HepG2 (cell line): Measurements from ENCODE around the gene SPTSSB. TPM values are rescaled to one million over a fixed set of nuclear protein-coding genes. Genes with fewer than 3 reads are reported as not detected.

Experiments used
- DNMT1 ChIP-seq: sonication (generic); formaldehyde crosslinking; IDR thresholded peaks from 2 replicates; pipeline ENCODE4 v1.5.1; 2020; ENCODE audit warnings: mild to moderate bottlenecking, missing genetic modification reagents
- GATAD2A ChIP-seq: IDR thresholded peaks from 2 replicates; pipeline ENCODE4 v1.6.1; 2016
- GFI1 ChIP-seq: sonication (generic); formaldehyde crosslinking; IDR thresholded peaks from 2 replicates; pipeline ENCODE4 v1.5.0; 2020; ENCODE audit warnings: missing genetic modification reagents, mild to moderate bottlenecking, borderline replicate concordance
- KAT8 ChIP-seq: IDR thresholded peaks from 2 replicates; pipeline ENCODE4 v1.6.1; 2016; ENCODE audit warnings: missing genetic modification reagents, missing compliant biosample characterization
- KDM1A ChIP-seq: IDR thresholded peaks from 2 replicates; pipeline ENCODE4 v1.6.1; 2016; ENCODE audit warnings: missing compliant biosample characterization
- NBN ChIP-seq: fragments of 450-650 bp; conservative IDR thresholded peaks from 2 replicates; pipeline ENCODE4 v1.6.1; 2017
- PCBP1 ChIP-seq: fragments of 200-400 bp; formaldehyde crosslinking; IDR thresholded peaks from 2 replicates; pipeline ENCODE4 v1.6.1; 2017; ENCODE audit warnings: mild to moderate bottlenecking, low read depth, low read length, borderline replicate concordance
- PHF5A ChIP-seq: IDR thresholded peaks from one replicate; pipeline ENCODE4 v1.6.1; 2018; ENCODE audit warnings: low read depth, missing genetic modification reagents; ENCODE audit not compliant: unreplicated experiment
- SIX1 ChIP-seq: sonication (generic); formaldehyde crosslinking; IDR thresholded peaks from 2 replicates; pipeline ENCODE4 v1.4.0; 2020; ENCODE audit warnings: missing genetic modification reagents, borderline replicate concordance
- SOX5 ChIP-seq: IDR thresholded peaks from 2 replicates; pipeline ENCODE4 v1.6.1; 2016; ENCODE audit warnings: borderline replicate concordance
- SSRP1 ChIP-seq: IDR thresholded peaks from 2 replicates; pipeline ENCODE4 v1.6.1; 2016; ENCODE audit warnings: control low read depth
- TEAD3 ChIP-seq: optimal IDR thresholded peaks from 2 replicates; pipeline ENCODE3; 2016; ENCODE audit warnings: borderline replicate concordance
- ZKSCAN5 ChIP-seq: sonication (generic); formaldehyde crosslinking; IDR thresholded peaks from 2 replicates; pipeline ENCODE4 v1.5.1; 2020; ENCODE audit warnings: mild to moderate bottlenecking, missing genetic modification reagents
- ZNF253 ChIP-seq: sonication (generic); formaldehyde crosslinking; IDR thresholded peaks from 2 replicates; pipeline ENCODE4 v1.8.0; 2022; ENCODE audit warnings: mild to moderate bottlenecking, missing genetic modification reagents, borderline replicate concordance
- ZNF589 ChIP-seq: sonication (generic); formaldehyde crosslinking; conservative IDR thresholded peaks from 2 replicates; pipeline ENCODE4 v1.8.0; 2022; ENCODE audit warnings: mild to moderate bottlenecking, moderate library complexity, missing genetic modification reagents
- ZNF772 ChIP-seq: sonication (generic); formaldehyde crosslinking; IDR thresholded peaks from 2 replicates; pipeline ENCODE4 v1.5.0; 2020; ENCODE audit warnings: mild to moderate bottlenecking, missing genetic modification reagents
- ZNF879 ChIP-seq: sonication (generic); formaldehyde crosslinking; IDR thresholded peaks from 2 replicates; pipeline ENCODE4 v1.8.1; 2023; ENCODE audit warnings: missing genetic modification reagents
- polyA plus RNA-seq, 8 experiments: library from polyadenylated mRNA; depleted of rRNA in 3 of 8; stranded (reverse) in 7 of 8; unstranded in 1 of 8; fragments of >200 nt; fragmentation: Illumina TruSeq in 4 of 8; extraction: Trizol in 4 of 8; gene quantifications; 2 replicates each; pipeline versions ENCODE4 v1.2.1 to v1.2.3, GENCODE V29; 2011 to 2016; ENCODE audit warnings: low read depth in 4 of 8, missing spikeins in 1 of 8, mixed read lengths in 1 of 8; ENCODE audit not compliant: insufficient read depth in 1 of 8
- total RNA-seq, 5 experiments: library from RNA; depleted of rRNA; stranded (reverse); fragments of >200 nt; fragmentation: Illumina TruSeq; extraction: Trizol; gene quantifications; 2 replicates each; pipeline ENCODE4 v1.2.3, GENCODE V29; 2016; ENCODE audit warnings: low read depth in 1 of 5
- TF ChIP-seq, protein P1 (sequence below): IDR thresholded peaks from 2 replicates; pipeline ENCODE4 v1.6.1; 2016
- TF ChIP-seq, protein P2 (sequence below): IDR thresholded peaks from 2 replicates; pipeline ENCODE4 v1.4.0; 2020; ENCODE audit warnings: mild to moderate bottlenecking, missing genetic modification reagents
- TF ChIP-seq, protein P3 (sequence below): sonication (generic); formaldehyde crosslinking; IDR thresholded peaks from 2 replicates; pipeline ENCODE4 v1.5.0; 2020; ENCODE audit warnings: mild to moderate bottlenecking, missing genetic modification reagents, borderline replicate concordance
- TF ChIP-seq, protein P4 (sequence below): sonication (generic); formaldehyde crosslinking; IDR thresholded peaks from 2 replicates; pipeline ENCODE4 v1.5.1; 2020; ENCODE audit warnings: missing genetic modification reagents, mild to moderate bottlenecking, borderline replicate concordance

Gene SPTSSB
- total and polyA plus RNA-seq, 2 of the 13 experiments (the other 11 are each of a cell fraction or from before 2014, with no cell fraction given): 0.51 to 2.4 TPM

DNA sequence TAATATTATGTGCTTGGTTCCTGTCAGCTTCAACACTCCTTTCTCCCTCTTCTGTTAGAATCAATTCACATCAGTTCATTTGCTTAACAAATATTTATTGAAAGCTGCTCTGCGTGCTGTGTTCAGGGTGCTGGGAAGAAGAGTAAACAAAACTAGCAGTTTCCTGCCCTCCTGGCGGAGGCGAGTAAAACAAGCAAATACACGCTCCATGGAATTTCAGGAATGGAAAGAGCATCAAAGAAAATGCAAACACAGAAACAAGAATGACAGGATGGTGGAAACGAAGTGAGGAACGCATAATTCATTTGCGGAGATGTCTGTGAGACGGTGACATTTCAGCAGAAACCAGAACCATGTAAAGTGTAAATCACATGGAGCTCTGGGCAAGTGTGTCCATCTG lies 49.4 kb upstream of the SPTSSB start (continued):
- TF ChIP-seq GFI1 (CRISPR knock-in tag) (peak; percentile 78), PCBP1 (no peak), KDM1A (CRISPR knock-in tag) (peak; percentile 76; the same call in 1 of the 2 replicates), NBN (no peak), SOX5 (CRISPR knock-in tag) (peak; percentile 95), ZNF879 (CRISPR knock-in tag) (no peak), SSRP1 (0 out of 2 replicates have a peak, but pooled peaks have one; percentile 37), ZNF772 (peak; percentile 55; the same call in 1 of the 2 replicates), ZKSCAN5 (peak; percentile 91), GATAD2A (CRISPR knock-in tag) (peak; percentile 96), KAT8 (CRISPR knock-in tag) (peak; percentile 45; the same call in 1 of the 2 replicates), ZNF253 (CRISPR knock-in tag) (no peak), DNMT1 (CRISPR knock-in tag) (no peak), SIX1 (peak; percentile 72), TEAD3 (CRISPR knock-in tag) (peak; percentile 100), PHF5A (peak; percentile 41), ZNF589 (CRISPR knock-in tag) (no peak)
- TF ChIP-seq, protein P1, sequence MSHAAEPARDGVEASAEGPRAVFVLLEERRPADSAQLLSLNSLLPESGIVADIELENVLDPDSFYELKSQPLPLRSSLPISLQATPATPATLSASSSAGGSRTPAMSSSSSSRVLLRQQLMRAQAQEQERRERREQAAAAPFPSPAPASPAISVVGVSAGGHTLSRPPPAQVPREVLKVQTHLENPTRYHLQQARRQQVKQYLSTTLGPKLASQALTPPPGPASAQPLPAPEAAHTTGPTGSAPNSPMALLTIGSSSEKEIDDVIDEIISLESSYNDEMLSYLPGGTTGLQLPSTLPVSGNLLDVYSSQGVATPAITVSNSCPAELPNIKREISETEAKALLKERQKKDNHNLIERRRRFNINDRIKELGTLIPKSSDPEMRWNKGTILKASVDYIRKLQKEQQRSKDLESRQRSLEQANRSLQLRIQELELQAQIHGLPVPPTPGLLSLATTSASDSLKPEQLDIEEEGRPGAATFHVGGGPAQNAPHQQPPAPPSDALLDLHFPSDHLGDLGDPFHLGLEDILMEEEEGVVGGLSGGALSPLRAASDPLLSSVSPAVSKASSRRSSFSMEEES (CRISPR knock-in tag): no peak
- TF ChIP-seq, protein P2, sequence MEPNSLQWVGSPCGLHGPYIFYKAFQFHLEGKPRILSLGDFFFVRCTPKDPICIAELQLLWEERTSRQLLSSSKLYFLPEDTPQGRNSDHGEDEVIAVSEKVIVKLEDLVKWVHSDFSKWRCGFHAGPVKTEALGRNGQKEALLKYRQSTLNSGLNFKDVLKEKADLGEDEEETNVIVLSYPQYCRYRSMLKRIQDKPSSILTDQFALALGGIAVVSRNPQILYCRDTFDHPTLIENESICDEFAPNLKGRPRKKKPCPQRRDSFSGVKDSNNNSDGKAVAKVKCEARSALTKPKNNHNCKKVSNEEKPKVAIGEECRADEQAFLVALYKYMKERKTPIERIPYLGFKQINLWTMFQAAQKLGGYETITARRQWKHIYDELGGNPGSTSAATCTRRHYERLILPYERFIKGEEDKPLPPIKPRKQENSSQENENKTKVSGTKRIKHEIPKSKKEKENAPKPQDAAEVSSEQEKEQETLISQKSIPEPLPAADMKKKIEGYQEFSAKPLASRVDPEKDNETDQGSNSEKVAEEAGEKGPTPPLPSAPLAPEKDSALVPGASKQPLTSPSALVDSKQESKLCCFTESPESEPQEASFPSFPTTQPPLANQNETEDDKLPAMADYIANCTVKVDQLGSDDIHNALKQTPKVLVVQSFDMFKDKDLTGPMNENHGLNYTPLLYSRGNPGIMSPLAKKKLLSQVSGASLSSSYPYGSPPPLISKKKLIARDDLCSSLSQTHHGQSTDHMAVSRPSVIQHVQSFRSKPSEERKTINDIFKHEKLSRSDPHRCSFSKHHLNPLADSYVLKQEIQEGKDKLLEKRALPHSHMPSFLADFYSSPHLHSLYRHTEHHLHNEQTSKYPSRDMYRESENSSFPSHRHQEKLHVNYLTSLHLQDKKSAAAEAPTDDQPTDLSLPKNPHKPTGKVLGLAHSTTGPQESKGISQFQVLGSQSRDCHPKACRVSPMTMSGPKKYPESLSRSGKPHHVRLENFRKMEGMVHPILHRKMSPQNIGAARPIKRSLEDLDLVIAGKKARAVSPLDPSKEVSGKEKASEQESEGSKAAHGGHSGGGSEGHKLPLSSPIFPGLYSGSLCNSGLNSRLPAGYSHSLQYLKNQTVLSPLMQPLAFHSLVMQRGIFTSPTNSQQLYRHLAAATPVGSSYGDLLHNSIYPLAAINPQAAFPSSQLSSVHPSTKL (CRISPR knock-in tag): peak; percentile 99
- TF ChIP-seq, protein P3, sequence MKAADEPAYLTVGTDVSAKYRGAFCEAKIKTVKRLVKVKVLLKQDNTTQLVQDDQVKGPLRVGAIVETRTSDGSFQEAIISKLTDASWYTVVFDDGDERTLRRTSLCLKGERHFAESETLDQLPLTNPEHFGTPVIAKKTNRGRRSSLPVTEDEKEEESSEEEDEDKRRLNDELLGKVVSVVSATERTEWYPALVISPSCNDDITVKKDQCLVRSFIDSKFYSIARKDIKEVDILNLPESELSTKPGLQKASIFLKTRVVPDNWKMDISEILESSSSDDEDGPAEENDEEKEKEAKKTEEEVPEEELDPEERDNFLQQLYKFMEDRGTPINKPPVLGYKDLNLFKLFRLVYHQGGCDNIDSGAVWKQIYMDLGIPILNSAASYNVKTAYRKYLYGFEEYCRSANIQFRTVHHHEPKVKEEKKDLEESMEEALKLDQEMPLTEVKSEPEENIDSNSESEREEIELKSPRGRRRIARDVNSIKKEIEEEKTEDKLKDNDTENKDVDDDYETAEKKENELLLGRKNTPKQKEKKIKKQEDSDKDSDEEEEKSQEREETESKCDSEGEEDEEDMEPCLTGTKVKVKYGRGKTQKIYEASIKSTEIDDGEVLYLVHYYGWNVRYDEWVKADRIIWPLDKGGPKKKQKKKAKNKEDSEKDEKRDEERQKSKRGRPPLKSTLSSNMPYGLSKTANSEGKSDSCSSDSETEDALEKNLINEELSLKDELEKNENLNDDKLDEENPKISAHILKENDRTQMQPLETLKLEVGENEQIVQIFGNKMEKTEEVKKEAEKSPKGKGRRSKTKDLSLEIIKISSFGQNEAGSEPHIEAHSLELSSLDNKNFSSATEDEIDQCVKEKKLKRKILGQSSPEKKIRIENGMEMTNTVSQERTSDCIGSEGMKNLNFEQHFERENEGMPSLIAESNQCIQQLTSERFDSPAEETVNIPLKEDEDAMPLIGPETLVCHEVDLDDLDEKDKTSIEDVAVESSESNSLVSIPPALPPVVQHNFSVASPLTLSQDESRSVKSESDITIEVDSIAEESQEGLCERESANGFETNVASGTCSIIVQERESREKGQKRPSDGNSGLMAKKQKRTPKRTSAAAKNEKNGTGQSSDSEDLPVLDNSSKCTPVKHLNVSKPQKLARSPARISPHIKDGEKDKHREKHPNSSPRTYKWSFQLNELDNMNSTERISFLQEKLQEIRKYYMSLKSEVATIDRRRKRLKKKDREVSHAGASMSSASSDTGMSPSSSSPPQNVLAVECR (CRISPR knock-in tag): peak; percentile 33; the same call in 1 of the 2 replicates
- TF ChIP-seq, protein P4, sequence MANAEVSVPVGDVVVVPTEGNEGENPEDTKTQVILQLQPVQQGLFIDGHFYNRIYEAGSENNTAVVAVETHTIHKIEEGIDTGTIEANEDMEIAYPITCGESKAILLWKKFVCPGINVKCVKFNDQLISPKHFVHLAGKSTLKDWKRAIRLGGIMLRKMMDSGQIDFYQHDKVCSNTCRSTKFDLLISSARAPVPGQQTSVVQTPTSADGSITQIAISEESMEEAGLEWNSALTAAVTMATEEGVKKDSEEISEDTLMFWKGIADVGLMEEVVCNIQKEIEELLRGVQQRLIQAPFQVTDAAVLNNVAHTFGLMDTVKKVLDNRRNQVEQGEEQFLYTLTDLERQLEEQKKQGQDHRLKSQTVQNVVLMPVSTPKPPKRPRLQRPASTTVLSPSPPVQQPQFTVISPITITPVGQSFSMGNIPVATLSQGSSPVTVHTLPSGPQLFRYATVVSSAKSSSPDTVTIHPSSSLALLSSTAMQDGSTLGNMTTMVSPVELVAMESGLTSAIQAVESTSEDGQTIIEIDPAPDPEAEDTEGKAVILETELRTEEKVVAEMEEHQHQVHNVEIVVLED (CRISPR knock-in tag): no peak; the same call in 1 of the 2 replicates
